NT2/D1 (cell line): Measurements from ENCODE around the gene RNASEH1.
"Not testable (repeated sequence)": the region's sequence is repeated elsewhere in the genome, so short reads cannot be mapped to it uniquely, and the experiment has no call there.

Experiments used
- DNase-seq: peaks from one replicate; pipeline ENCODE4 v3.0.0-alpha.2; 2011; ENCODE audit warnings: low read depth, low spot score
- H3K27me3 ChIP-seq: 2 replicates; pipeline ENCODE4 v1.6.0; 2011; ENCODE audit warnings: mild to moderate bottlenecking; ENCODE audit not compliant: insufficient read length, insufficient read depth
- H3K36me3 ChIP-seq: 2 replicates; pipeline ENCODE4 v1.6.1; 2011; ENCODE audit warnings: mild to moderate bottlenecking, low read length, mixed read lengths; ENCODE audit not compliant: insufficient read depth, insufficient read length
- H3K4me1 ChIP-seq: 2 replicates; pipeline ENCODE4 v1.5.1; 2011; ENCODE audit not compliant: insufficient read depth, insufficient read length
- H3K4me3 ChIP-seq: 2 replicates; pipeline ENCODE4 v1.5.1; 2011; ENCODE audit warnings: low read depth; ENCODE audit not compliant: insufficient read length
- H3K9ac ChIP-seq: 2 replicates; pipeline ENCODE4 v1.6.0; 2011; ENCODE audit warnings: low read depth; ENCODE audit not compliant: insufficient read length
- H3K9me3 ChIP-seq: 2 replicates; pipeline ENCODE4 v1.5.1; 2011; ENCODE audit warnings: mild to moderate bottlenecking, low read length; ENCODE audit not compliant: insufficient read depth
- SUZ12 ChIP-seq: IDR thresholded peaks from 2 replicates; pipeline ENCODE4 v1.6.1; 2011; ENCODE audit not compliant: insufficient read length, insufficient read depth; ENCODE audit errors: extremely low read depth
- YY1 ChIP-seq: IDR thresholded peaks from 2 replicates; pipeline ENCODE4 v1.6.1; 2011; ENCODE audit not compliant: insufficient read length, insufficient read depth
- ZNF274 ChIP-seq: IDR thresholded peaks from 2 replicates; pipeline ENCODE4 v1.6.1; 2011; ENCODE audit warnings: mild to moderate bottlenecking, low read depth, low read length

Gene RNASEH1

DNA sequence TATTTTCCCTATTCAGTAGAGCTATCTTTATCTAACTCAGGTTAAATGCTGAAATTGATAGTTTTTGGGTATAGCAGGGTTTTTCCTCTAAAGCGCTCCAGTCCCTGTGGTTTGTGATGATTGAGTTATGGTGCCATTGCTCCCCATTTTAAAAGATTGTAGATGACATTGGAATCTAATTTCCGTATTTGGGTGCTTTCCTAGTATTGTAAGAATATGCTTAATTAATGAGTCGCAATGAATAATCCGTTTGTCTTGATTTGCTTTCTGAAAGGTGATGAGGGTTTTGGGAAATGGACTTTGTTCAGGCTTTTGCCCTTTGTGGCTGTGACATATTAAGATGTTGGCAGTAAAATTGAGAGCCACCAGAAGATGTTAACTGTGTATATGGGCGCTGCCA, 20.9 kb upstream of the RNASEH1 start:
- H3K27me3 ChIP-seq: no peaks in the 10 kb centered on the region
- peaks cover 3% of the 10 kb centered on the region for H3K4me1 ChIP-seq
- no peaks in the 10 kb centered on the region for H3K9me3 ChIP-seq
- DNase-seq: no peak
- TF ChIP-seq SUZ12 (no peak), ZNF274 (no peak), YY1 (no peak)
- no peak overlapping the region for H3K4me3 ChIP-seq
- H3K36me3 ChIP-seq: peaks cover 62% of the 10 kb centered on the region
- H3K9ac ChIP-seq: no peak overlapping the region

DNA sequence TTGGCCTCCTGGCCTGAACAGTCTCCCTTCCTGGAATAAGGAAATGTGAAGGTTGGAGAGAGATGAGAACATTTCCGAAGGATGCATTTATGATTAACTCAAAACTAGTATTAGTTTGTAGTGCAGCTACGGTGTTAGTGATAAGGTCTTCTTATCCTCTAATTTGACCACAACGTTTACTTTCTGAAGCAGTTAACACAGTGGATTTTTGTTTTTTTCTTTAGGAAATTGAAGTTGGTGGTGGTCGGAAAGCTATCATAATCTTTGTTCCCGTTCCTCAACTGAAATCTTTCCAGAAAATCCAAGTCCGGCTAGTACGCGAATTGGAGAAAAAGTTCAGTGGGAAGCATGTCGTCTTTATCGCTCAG, 18.1 kb upstream of the RNASEH1 start:
- H3K36me3 ChIP-seq: peaks cover 52% of the 10 kb centered on the region
- peak overlapping the region; percentile 94 for H3K4me3 ChIP-seq
- not testable (repeated sequence) for DNase-seq, H3K27me3 ChIP-seq, H3K9me3 ChIP-seq, H3K4me1 ChIP-seq
- peak overlapping the region; percentile 98 for H3K9ac ChIP-seq

DNA sequence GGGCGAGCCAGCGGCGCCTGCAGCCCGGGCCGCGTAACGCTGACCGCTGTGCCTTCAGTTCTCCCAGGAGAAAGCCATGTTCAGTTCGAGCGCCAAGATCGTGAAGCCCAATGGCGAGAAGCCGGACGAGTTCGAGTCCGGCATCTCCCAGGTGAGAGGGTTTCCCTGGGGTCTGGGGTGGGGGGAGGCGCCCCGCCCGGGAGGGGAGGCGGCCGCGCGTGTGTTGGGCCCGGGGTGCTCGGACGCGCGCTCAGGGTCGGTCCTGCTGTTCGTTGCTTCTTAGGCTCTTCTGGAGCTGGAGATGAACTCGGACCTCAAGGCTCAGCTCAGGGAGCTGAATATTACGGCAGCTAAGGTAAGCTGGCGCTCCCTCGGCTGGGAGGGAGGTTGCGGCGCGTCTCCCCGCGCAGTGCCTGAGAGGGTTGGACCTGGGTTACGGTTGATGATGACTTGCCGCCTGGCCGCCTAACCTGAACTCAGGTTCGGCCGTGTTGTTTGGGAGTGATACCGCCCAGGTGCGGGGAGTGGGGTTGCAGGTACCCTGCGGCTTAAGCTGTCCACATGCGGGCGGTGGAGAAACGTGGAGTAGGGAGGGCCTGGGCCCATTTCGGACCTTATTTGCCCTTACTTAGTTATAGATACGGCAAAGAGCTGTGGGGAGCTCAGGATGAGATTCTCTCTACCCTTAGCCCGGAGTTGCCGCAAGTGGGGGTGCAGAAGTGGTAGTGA, 17.6 kb upstream of the RNASEH1 start:
- no peak for DNase-seq

DNA sequence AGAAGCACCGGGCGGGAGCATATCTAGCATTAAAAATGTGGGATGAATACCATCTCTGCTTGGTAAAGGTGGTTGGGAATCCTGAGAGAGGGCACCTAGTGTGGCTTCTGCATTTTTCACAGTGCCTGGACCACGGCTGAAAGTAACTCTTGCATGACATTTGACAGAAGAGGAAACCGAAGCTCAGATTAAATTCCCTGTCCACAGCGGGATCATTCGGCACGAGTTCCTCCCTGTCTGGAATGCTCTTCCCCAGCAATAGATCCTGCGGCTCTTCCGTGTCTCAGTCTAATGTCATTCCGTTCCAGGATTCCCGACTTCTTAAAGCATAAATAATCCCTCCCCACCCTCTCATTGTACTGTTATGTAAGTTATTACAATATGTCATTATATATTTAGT, 16.0 kb upstream of the RNASEH1 start:
- TF ChIP-seq SUZ12 (no peak), YY1 (no peak), ZNF274 (no peak)
- no peaks in the 10 kb centered on the region for H3K9me3 ChIP-seq
- H3K4me3 ChIP-seq: peak overlapping the region; percentile 11
- H3K9ac ChIP-seq: no peak overlapping the region
- H3K27me3 ChIP-seq: no peaks in the 10 kb centered on the region
- DNase-seq: no peak
- H3K36me3 ChIP-seq: peaks cover 35% of the 10 kb centered on the region
- H3K4me1 ChIP-seq: no peaks in the 10 kb centered on the region

More for the DNA sequence above, 17.6 kb upstream of the RNASEH1 start:
- H3K4me3 ChIP-seq: peak overlapping the region; percentile 94
- no peak for TF ChIP-seq YY1
- no peak for TF ChIP-seq SUZ12
- TF ChIP-seq ZNF274: no peak
- peaks cover 46% of the 10 kb centered on the region for H3K36me3 ChIP-seq
- H3K27me3 ChIP-seq: no peaks in the 10 kb centered on the region
- no peaks in the 10 kb centered on the region for H3K4me1 ChIP-seq
- H3K9me3 ChIP-seq: no peaks in the 10 kb centered on the region
- peak overlapping the region; percentile 98 for H3K9ac ChIP-seq

DNA sequence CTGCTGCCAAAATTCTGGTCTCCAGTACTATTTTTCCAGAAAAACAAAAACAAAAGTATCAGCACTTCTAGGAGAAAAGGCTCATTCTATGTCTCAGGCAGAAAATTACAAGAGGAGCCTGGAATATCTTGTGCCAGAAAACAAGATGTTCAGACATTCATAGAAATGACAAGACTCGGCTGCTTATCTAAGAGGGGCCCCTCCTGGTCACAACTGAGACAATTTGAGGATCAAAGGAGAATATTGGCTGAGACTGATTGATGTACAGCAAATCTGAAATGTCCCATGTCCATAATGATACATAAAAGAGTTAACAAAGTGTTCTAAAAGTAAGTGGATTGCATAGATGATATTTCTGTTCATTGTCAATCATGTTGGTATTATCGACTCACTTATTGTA, 14.5 kb upstream of the RNASEH1 start:
- Histone ChIP-seq H3K4me3 (no peak overlapping the region), H3K9ac (no peak overlapping the region), H3K4me1 (no peaks in the 10 kb centered on the region), H3K27me3 (no peaks in the 10 kb centered on the region), H3K36me3 (peaks cover 22% of the 10 kb centered on the region), H3K9me3 (no peaks in the 10 kb centered on the region)
- no peak for TF ChIP-seq YY1
- no peak for TF ChIP-seq ZNF274
- no peak for TF ChIP-seq SUZ12
- DNase-seq: no peak

DNA sequence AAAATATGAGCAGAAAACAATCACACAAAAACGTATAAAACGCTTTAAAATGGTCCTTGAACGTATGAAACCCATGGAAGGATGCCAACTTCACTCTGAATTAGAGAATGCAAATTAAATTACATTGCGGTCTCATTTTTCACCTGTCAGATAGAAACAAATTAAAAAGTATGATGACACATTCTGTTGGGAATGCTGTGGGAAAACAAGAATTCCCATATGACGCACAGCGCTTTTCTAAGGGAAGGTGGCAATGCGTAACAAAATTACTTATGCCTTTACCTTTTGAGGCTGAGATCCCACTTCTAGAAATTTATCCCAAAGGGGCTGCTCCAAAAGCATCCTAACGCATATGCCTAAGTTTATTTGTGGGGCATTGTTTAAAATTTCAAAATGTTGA, 13.2 kb upstream of the RNASEH1 start:
- Histone ChIP-seq H3K36me3 (peaks cover 21% of the 10 kb centered on the region), H3K4me3 (no peak overlapping the region), H3K27me3 (no peaks in the 10 kb centered on the region), H3K9ac (no peak overlapping the region), H3K9me3 (no peaks in the 10 kb centered on the region), H3K4me1 (no peaks in the 10 kb centered on the region)
- TF ChIP-seq YY1 (no peak), SUZ12 (no peak), ZNF274 (no peak)
- no peak for DNase-seq

DNA sequence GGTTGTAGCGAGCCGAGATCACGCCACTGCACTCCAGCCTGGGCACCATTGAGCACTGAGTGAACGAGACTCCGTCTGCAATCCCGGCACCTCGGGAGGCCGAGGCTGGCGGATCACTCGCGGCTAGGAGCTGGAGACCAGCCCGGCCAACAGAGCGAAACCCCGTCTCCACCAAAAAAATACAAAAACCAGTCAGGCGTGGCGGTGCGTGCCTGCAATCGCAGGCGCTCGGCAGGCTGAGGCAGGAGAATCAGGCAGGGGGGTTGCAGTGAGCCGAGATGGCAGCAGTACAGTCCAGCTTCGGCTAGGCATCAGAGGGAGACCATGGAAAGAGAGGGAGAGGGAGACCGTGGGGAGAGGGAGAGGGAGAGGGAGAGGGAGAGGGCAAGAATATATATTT, 11.5 kb upstream of the RNASEH1 start:
- not testable (repeated sequence) for H3K9me3 ChIP-seq, H3K4me1 ChIP-seq, DNase-seq, H3K4me3 ChIP-seq, H3K9ac ChIP-seq, H3K27me3 ChIP-seq
- peaks cover 13% of the 10 kb centered on the region for H3K36me3 ChIP-seq

DNA sequence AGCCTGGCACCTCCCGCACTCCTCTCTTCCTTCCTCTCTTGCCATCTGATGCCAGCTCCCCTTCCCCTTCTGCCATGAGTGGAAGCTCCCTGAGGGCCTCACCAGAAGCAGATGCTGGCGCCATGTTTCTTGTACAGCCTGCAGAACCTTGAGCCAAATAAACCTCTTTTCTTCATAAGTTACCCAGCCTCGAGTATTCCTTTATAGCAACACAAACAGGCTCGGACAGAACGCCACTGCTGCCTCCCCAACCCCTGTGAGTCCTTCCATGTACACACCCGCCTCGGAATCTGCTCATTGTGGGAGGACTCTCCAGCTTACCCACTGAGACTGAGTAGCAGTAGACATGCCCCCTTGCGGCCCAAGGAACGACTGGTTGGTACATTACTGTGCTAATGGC, 8.7 kb upstream of the RNASEH1 start:
- no peak for DNase-seq
- peaks cover 20% of the 10 kb centered on the region for H3K36me3 ChIP-seq
- no peak overlapping the region for H3K4me3 ChIP-seq
- no peaks in the 10 kb centered on the region for H3K9me3 ChIP-seq
- no peak overlapping the region for H3K9ac ChIP-seq
- H3K4me1 ChIP-seq: no peaks in the 10 kb centered on the region
- TF ChIP-seq YY1 (no peak), ZNF274 (no peak), SUZ12 (no peak)
- H3K27me3 ChIP-seq: no peaks in the 10 kb centered on the region
